GM19043 (cell line): Measurements from ENCODE around the gene AGBL2.
"Not testable (repeated sequence)": the region's sequence is repeated elsewhere in the genome, so short reads cannot be mapped to it uniquely, and the experiment has no call there.

Experiments used
- ATAC-seq: cut with Tn5 transposase; IDR thresholded peaks from one replicate; pipeline ENCODE4 v1.9.1; 2021; ENCODE audit warnings: low read depth; ENCODE audit not compliant: unreplicated experiment

The AGBL2 gene

DNA sequence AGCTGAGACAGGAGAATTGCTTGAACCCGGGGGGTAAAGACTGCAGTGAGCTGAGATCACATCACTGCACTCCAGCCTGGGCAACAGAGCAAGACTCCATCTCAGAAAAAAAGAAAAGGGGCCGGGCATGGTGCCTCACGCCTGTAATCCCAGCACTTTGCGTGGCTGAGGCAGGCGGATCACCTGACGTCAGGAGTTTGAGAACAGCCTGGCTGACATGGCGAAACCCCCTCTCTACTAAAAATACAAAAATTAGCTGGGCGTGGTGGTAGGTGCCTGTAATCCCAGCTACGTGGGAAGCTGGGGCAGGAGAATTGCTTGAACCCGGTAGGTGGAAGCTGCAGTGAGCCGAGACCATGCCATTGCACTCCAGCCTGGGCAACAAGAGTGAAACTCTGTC is 78.8 kb downstream of the AGBL2 start:
- ATAC-seq = not testable (repeated sequence)

DNA sequence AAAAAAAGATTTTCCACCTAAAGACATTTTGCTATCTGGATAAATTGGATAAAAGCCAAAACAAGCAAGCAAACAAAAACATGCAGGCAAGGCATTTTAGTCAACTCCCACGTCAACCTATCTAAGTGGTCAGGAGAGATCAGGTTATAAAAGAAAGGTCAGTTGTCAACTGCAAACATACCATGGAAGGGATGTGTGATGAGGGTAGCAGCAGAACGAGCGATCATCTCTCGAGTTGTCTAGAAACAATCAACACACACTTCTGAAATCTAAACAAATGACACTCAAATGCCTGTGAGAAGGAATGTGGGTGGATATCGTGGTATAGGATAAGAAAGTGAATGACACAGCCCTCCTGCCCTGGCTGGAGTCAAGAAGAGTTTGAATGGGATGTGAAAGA is 83.7 kb downstream of the AGBL2 start:
- no peak for ATAC-seq

DNA sequence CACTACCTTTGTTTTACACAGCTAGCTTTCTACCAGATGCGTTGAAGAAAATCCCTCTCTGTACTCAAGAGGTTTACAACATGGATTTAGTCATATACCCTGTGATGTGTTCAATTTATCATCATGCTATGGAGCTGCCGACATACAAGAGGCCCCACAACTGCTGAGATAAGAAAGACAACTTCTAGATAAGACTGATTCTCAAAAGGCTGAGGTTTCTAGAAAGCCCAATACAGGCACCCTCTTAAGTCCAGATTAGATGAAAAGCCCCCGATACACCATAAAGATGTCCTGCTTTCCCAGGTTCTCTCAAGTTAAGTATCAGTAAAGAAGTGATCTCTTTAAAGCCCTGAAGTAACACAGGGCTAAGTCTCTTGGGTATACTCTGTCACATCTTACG is 87.1 kb downstream of the AGBL2 start:
- ATAC-seq = no peak

DNA sequence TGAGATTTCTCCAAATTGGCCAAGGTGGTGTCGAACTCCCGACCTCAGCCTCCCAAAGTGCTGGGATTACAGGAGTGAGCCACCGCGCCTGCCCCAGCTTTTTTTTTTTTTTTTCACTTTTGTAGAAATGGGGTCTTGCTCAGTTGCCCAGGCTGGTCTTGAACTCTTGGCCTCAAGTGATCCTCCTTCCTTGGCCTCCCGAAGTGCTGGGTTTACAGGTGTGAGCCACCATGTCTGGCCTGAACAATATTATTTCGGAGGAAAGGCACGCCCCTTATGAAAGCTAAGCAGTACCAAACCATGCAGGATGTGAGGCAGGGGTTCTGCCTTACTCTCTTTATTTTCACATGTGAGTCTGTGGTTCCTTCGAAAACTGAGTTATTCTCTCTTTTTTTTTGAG is 88.9 kb downstream of the AGBL2 start:
- no peak for ATAC-seq

DNA sequence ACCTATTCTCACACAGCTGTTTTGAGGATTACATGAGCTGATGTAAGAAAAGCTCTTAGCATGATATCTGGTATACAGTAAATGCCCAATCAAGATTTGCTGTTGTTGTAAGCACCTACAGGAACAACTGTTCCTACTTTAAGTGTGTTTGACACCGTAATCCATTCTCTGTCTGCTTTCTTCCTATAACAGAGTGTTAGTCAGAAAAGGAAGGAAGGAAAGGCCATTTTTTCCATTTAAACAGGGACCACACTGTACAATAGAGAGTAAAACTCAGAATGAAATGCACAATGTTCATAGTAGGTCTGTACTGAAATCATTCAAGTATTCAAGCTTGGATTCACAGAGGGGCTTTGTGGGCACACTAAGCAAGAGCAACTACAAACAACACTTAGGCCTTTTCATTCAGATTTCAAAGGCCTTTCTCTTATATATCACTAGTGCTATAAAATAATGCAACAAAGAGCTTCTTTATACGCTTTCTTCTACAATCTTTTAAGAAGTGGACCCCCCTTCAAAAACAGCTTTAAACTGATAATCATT is 94.3 kb downstream of the AGBL2 start:
- no peak for ATAC-seq

DNA sequence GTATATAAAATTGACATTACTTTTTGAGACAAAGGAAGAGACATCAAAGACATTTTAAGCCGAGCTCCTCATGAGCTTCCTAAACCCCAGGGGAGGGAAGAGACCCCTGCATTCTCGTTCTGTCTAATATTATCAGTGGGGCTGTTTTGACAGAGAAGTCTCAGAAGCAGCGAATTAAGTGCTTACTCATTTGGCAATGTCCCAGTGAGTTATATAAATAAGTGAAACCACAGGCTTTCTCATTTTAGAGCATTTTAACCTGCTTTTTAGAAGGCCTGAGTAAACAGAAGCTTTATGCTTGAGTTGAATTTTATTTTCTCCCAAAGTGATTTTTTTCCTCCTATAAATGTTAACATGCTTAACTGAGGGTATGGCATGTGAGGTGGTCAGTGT is 97.8 kb downstream of the AGBL2 start:
- no peak for ATAC-seq

DNA sequence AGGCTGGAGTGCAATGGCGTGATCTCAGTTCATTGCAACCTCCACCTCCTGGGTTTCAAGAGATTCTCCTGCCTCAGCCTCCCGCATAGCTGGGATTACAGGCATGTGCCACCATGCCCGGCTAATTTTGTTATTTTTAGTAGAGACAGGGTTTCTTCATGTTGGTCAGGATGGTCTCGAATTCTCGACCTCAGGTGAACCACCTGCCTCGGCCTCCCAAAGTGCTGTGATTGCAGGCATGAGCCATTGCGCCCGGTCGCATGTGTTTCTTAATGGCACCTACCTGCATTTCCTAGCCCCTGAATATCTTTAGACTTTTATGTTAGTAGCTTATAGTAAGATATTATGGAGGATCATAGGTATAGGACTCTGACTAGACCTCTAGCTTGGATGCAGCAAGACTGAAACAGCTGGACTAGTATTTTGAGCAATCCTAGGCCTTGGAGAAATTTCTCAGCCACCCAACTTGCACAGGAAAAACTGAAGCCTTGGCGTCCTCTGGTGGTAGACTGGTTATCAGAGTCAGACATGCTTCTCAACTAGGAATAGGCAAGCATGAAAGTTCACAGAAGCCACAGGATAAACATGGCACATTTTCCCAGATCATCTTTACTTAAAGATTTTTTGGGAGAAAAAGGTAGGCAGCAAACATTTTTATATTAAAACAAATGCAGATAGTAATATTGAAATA is 98.3 kb downstream of the AGBL2 start:
- no peak for ATAC-seq

DNA sequence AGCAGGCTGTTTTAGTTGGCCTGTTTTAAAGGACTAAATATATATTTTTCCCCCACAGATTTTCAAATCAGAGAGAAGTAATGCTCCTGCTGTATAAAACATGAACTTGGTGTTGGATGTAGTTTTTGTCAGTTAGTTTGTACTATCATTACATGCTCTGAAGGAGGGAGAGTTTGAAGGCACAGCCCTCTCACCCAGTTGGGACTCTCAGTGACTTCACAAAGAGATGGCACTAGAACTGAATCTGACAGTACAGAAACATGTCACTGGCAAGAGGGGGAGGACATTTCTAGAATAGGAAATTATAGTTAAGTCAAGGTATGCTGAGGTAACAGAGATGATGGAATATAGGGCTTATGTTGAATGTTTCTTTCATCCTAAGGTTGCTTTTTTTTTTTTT is 99.9 kb downstream of the AGBL2 start:
- ATAC-seq = no peak

DNA sequence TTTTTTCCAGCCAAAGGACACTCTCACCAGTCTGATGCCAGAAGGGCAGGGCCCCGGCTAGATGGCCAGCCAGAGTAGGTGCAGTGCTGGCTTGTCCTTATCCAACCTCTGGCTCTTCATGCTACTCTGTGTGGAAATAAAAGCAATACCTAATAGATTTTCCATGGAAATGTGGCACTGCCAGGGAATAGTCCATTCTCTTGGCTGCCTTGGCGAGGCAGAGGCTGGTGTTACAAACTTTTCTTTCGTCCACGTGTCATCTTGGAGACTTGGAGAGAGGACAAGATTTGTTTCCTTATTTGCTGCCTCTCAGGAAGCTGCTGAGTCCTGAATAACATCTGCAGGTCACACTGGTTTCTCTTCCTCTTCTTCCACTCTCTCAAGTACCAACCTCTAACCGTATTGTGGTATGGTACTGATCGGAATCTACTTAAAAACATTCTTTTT is 103.8 kb downstream of the AGBL2 start:
- ATAC-seq = peak; percentile 89

DNA sequence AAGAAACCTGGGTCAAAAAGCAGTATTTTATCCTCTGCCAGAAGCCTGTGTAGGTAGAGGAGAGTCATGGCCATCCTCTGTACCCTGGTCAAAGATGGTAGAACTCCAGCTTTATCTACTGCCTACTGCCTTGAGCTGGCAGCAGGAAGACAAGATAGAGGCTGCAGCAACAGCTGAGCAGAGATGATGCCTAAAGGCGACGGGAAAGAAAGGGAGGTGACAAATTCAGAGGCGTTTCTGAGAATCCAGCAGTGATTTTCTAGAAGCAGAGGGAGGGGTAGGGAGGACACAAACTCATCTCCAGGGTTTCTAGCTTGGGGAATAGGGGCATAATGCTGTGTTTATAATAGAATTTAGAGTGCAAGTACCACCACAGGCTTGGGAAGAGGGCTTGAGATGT is 105.5 kb downstream of the AGBL2 start:
- ATAC-seq = no peak
